HepG2 (cell line): ENCODE data around the gene CPLX3. TPM values are rescaled to one million over a fixed set of nuclear protein-coding genes. Genes with fewer than 3 reads are reported as not detected.

Experiments
- AHR ChIP-seq: IDR thresholded peaks from 2 replicates; pipeline ENCODE4 v1.6.1; 2018; ENCODE audit warnings: missing genetic modification reagents, missing compliant biosample characterization
- FOXA1 ChIP-seq, 2 experiments: fragments of 450-650 bp in 1 of 2; sonication (generic) in 1 of 2; formaldehyde crosslinking in 1 of 2; IDR thresholded peaks; 2 replicates each; pipeline versions ENCODE4 v1.4.0 to v1.6.1; 2016 to 2020; ENCODE audit warnings: missing genetic modification reagents in 1 of 2
- KDM5B ChIP-seq: sonication (generic); formaldehyde crosslinking; IDR thresholded peaks from 2 replicates; pipeline ENCODE4 v1.4.0; 2020; ENCODE audit warnings: missing genetic modification reagents, mild to moderate bottlenecking, borderline replicate concordance
- MEIS1 ChIP-seq: sonication (generic); formaldehyde crosslinking; IDR thresholded peaks from 2 replicates; pipeline ENCODE4 v1.9.0; 2021; ENCODE audit warnings: mild to moderate bottlenecking, missing genetic modification reagents, moderate library complexity, borderline replicate concordance
- SAP130 ChIP-seq: IDR thresholded peaks from 2 replicates; pipeline ENCODE4 v1.6.1; 2016; ENCODE audit warnings: low read depth
- ZFX ChIP-seq: sonication (generic); formaldehyde crosslinking; IDR thresholded peaks from 2 replicates; pipeline ENCODE4 v1.4.0; 2020; ENCODE audit warnings: mild to moderate bottlenecking, low read depth, missing genetic modification reagents, moderate library complexity
- ZNF3 ChIP-seq: IDR thresholded peaks from 2 replicates; pipeline ENCODE4 v1.7.0; 2017; ENCODE audit warnings: inconsistent platforms
- ZNF556 ChIP-seq: sonication (generic); formaldehyde crosslinking; IDR thresholded peaks from 2 replicates; pipeline ENCODE4 v1.4.0; 2020; ENCODE audit warnings: mild to moderate bottlenecking, missing genetic modification reagents, borderline replicate concordance
- ZNF570 ChIP-seq: sonication (generic); formaldehyde crosslinking; IDR thresholded peaks from 2 replicates; pipeline ENCODE4 v1.4.0; 2020; ENCODE audit warnings: mild to moderate bottlenecking, missing genetic modification reagents, borderline replicate concordance
- polyA plus RNA-seq, 8 experiments: library from polyadenylated mRNA; depleted of rRNA in 3 of 8; stranded (reverse) in 7 of 8; unstranded in 1 of 8; fragments of >200 nt; fragmentation: Illumina TruSeq in 4 of 8; extraction: Trizol in 4 of 8; gene quantifications; 2 replicates each; pipeline versions ENCODE4 v1.2.1 to v1.2.3, GENCODE V29; 2011 to 2016; ENCODE audit warnings: low read depth in 4 of 8, missing spikeins in 1 of 8, mixed read lengths in 1 of 8; ENCODE audit not compliant: insufficient read depth in 1 of 8
- total RNA-seq, 5 experiments: library from RNA; depleted of rRNA; stranded (reverse); fragments of >200 nt; fragmentation: Illumina TruSeq; extraction: Trizol; gene quantifications; 2 replicates each; pipeline ENCODE4 v1.2.3, GENCODE V29; 2016; ENCODE audit warnings: low read depth in 1 of 5
- TF ChIP-seq, protein P1 (sequence below): sonication (generic); formaldehyde crosslinking; IDR thresholded peaks from 2 replicates; pipeline ENCODE4 v1.4.0; 2020; ENCODE audit warnings: mild to moderate bottlenecking, missing genetic modification reagents
- TF ChIP-seq, protein P2 (sequence below): sonication (generic); formaldehyde crosslinking; IDR thresholded peaks from 2 replicates; pipeline ENCODE4 v1.4.0; 2020; ENCODE audit warnings: missing genetic modification reagents
- TF ChIP-seq, protein P3 (sequence below): sonication (generic); formaldehyde crosslinking; IDR thresholded peaks from 2 replicates; pipeline ENCODE4 v1.5.0; 2020; ENCODE audit warnings: missing genetic modification reagents, mild to moderate bottlenecking, borderline replicate concordance
- TF ChIP-seq, protein P4 (sequence below): sonication (generic); formaldehyde crosslinking; IDR thresholded peaks from 2 replicates; pipeline ENCODE4 v1.4.0; 2020; ENCODE audit warnings: missing genetic modification reagents
- TF ChIP-seq, protein P5 (sequence below): sonication (generic); formaldehyde crosslinking; IDR thresholded peaks from 2 replicates; pipeline ENCODE4 v1.8.1; 2022; ENCODE audit warnings: mild to moderate bottlenecking, missing genetic modification reagents

The CPLX3 gene
- total and polyA plus RNA-seq, 2 of the 13 experiments (the other 11 are each of a cell fraction or from before 2014, with no cell fraction given): not detected

DNA sequence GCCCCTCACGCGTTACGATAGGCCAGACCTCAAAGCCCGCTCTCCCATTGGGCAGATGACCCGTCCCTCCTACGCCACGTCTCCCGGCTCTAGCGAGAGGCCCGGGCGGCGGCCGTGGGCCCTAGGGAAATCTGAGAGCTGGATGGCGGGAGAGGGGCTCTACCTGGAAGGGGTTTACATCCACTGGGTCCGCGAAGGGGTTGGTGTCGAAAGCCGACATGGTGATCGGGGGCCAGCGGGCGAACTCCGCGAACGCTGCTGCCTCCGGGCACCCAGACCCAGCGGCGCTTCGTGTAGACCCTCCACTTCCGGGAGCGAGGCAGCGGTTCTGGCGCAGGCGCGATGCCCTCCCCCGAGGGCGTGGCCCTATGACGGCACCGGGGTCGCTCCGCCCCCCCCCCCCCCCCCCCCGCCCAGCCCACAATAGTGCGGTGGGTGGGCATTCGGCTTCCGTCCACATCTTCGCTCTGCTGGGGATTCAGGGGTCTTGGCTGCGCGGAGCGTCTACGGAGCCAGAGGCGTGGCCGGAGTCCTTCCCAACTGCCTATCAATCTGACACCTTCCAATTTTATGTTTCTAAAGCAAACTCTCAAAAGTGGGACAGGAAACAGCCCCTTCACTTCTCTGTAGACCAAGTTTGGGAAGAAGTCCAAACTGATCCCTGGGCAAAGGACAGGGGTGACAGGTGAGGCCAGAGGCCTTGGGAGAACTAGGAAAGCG lies 46.8 kb downstream of the CPLX3 start, which contains the start of gene SCAMP2 (continued):
- TF ChIP-seq, protein P1, sequence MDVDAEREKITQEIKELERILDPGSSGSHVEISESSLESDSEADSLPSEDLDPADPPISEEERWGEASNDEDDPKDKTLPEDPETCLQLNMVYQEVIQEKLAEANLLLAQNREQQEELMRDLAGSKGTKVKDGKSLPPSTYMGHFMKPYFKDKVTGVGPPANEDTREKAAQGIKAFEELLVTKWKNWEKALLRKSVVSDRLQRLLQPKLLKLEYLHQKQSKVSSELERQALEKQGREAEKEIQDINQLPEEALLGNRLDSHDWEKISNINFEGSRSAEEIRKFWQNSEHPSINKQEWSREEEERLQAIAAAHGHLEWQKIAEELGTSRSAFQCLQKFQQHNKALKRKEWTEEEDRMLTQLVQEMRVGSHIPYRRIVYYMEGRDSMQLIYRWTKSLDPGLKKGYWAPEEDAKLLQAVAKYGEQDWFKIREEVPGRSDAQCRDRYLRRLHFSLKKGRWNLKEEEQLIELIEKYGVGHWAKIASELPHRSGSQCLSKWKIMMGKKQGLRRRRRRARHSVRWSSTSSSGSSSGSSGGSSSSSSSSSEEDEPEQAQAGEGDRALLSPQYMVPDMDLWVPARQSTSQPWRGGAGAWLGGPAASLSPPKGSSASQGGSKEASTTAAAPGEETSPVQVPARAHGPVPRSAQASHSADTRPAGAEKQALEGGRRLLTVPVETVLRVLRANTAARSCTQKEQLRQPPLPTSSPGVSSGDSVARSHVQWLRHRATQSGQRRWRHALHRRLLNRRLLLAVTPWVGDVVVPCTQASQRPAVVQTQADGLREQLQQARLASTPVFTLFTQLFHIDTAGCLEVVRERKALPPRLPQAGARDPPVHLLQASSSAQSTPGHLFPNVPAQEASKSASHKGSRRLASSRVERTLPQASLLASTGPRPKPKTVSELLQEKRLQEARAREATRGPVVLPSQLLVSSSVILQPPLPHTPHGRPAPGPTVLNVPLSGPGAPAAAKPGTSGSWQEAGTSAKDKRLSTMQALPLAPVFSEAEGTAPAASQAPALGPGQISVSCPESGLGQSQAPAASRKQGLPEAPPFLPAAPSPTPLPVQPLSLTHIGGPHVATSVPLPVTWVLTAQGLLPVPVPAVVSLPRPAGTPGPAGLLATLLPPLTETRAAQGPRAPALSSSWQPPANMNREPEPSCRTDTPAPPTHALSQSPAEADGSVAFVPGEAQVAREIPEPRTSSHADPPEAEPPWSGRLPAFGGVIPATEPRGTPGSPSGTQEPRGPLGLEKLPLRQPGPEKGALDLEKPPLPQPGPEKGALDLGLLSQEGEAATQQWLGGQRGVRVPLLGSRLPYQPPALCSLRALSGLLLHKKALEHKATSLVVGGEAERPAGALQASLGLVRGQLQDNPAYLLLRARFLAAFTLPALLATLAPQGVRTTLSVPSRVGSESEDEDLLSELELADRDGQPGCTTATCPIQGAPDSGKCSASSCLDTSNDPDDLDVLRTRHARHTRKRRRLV (CRISPR knock-in tag): peak; percentile 62; the same call in 1 of the 2 replicates
- TF ChIP-seq, protein P2, sequence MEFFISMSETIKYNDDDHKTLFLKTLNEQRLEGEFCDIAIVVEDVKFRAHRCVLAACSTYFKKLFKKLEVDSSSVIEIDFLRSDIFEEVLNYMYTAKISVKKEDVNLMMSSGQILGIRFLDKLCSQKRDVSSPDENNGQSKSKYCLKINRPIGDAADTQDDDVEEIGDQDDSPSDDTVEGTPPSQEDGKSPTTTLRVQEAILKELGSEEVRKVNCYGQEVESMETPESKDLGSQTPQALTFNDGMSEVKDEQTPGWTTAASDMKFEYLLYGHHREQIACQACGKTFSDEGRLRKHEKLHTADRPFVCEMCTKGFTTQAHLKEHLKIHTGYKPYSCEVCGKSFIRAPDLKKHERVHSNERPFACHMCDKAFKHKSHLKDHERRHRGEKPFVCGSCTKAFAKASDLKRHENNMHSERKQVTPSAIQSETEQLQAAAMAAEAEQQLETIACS: 0 out of 2 replicates have a peak, but pooled peaks have one; percentile 29
- TF ChIP-seq, protein P3, sequence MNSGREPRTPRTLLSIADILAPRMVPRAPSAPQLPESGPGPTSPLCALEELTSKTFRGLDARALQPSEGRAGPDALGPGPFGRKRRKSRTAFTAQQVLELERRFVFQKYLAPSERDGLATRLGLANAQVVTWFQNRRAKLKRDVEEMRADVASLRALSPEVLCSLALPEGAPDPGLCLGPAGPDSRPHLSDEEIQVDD (CRISPR knock-in tag): no peak
- TF ChIP-seq FOXA1 (IDR thresholded peaks at IDR 0.05): no peak
- TF ChIP-seq FOXA1 (CRISPR knock-in tag; IDR thresholded peaks at IDR 0.05): 0 out of 2 replicates have a peak, but pooled peaks have one; percentile 11
- peak; percentile 91 for TF ChIP-seq SAP130 (CRISPR knock-in tag)
- TF ChIP-seq, protein P4, sequence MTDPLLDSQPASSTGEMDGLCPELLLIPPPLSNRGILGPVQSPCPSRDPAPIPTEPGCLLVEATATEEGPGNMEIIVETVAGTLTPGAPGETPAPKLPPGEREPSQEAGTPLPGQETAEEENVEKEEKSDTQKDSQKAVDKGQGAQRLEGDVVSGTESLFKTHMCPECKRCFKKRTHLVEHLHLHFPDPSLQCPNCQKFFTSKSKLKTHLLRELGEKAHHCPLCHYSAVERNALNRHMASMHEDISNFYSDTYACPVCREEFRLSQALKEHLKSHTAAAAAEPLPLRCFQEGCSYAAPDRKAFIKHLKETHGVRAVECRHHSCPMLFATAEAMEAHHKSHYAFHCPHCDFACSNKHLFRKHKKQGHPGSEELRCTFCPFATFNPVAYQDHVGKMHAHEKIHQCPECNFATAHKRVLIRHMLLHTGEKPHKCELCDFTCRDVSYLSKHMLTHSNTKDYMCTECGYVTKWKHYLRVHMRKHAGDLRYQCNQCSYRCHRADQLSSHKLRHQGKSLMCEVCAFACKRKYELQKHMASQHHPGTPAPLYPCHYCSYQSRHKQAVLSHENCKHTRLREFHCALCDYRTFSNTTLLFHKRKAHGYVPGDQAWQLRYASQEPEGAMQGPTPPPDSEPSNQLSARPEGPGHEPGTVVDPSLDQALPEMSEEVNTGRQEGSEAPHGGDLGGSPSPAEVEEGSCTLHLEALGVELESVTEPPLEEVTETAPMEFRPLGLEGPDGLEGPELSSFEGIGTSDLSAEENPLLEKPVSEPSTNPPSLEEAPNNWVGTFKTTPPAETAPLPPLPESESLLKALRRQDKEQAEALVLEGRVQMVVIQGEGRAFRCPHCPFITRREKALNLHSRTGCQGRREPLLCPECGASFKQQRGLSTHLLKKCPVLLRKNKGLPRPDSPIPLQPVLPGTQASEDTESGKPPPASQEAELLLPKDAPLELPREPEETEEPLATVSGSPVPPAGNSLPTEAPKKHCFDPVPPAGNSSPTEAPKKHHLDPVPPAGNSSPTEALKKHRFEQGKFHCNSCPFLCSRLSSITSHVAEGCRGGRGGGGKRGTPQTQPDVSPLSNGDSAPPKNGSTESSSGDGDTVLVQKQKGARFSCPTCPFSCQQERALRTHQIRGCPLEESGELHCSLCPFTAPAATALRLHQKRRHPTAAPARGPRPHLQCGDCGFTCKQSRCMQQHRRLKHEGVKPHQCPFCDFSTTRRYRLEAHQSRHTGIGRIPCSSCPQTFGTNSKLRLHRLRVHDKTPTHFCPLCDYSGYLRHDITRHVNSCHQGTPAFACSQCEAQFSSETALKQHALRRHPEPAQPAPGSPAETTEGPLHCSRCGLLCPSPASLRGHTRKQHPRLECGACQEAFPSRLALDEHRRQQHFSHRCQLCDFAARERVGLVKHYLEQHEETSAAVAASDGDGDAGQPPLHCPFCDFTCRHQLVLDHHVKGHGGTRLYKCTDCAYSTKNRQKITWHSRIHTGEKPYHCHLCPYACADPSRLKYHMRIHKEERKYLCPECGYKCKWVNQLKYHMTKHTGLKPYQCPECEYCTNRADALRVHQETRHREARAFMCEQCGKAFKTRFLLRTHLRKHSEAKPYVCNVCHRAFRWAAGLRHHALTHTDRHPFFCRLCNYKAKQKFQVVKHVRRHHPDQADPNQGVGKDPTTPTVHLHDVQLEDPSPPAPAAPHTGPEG (CRISPR knock-in tag): peak; percentile 53; the same call in 1 of the 2 replicates
- TF ChIP-seq KDM5B: peak; percentile 85
- no peak for TF ChIP-seq ZNF3 (CRISPR knock-in tag)
- peak; percentile 55; the same call in 1 of the 2 replicates for TF ChIP-seq AHR (CRISPR knock-in tag)
- peak; percentile 98 for TF ChIP-seq ZFX (CRISPR knock-in tag)
- no peak for TF ChIP-seq MEIS1
- TF ChIP-seq, protein P5, sequence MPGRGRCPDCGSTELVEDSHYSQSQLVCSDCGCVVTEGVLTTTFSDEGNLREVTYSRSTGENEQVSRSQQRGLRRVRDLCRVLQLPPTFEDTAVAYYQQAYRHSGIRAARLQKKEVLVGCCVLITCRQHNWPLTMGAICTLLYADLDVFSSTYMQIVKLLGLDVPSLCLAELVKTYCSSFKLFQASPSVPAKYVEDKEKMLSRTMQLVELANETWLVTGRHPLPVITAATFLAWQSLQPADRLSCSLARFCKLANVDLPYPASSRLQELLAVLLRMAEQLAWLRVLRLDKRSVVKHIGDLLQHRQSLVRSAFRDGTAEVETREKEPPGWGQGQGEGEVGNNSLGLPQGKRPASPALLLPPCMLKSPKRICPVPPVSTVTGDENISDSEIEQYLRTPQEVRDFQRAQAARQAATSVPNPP (CRISPR knock-in tag): no peak
- no peak for TF ChIP-seq ZNF570 (CRISPR knock-in tag)
- peak; percentile 63; the same call in 1 of the 2 replicates for TF ChIP-seq ZNF556 (CRISPR knock-in tag)
